Measurements from ENCODE around the gene AGAP1.

- TF ChIP-seq POLR2A (IDR thresholded peaks at IDR 0.05), result no peak
- TF ChIP-seq CTCF (IDR thresholded peaks at IDR 0.05), result no peak
- no peak for TF ChIP-seq EP300 (IDR thresholded peaks at IDR 0.05)
Observed at GRCh38 chr2:235848055-235848454, 354.2 kb downstream of the AGAP1 start.
